HG03432 (cell line): ENCODE results near the gene CABCOCO1.

Source experiments
- ATAC-seq: cut with Tn5 transposase; IDR thresholded peaks from one replicate; pipeline ENCODE4 v1.9.1; 2021; ENCODE audit warnings: mild to moderate bottlenecking, moderate library complexity; ENCODE audit not compliant: unreplicated experiment

The CABCOCO1 gene, protein sequence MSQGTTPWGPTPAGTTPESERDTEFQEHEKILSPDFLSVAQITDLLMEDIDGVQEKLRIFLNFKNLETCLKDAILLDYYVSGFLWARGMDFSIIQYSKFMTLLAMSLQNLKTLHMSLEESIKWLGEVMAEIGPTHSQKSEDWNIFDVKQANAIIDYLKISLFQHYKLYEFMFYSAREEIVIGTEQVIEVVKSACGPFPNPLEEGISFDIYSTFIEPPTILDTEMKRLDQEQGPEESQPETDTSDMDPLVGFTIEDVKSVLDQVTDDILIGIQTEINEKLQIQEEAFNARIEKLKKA

GRCh38 chr10:61662794-61663259 lies at the start of gene CABCOCO1:
Gene CABCOCO1 (plus strand): TSS chr10:61662929. CDS start chr10:61662973, 44 bp downstream.
- ATAC-seq = no peak

GRCh38 chr10:61613665-61614064 lies 49.1 kb upstream of the CABCOCO1 start:
- ATAC-seq = no peak

DNA sequence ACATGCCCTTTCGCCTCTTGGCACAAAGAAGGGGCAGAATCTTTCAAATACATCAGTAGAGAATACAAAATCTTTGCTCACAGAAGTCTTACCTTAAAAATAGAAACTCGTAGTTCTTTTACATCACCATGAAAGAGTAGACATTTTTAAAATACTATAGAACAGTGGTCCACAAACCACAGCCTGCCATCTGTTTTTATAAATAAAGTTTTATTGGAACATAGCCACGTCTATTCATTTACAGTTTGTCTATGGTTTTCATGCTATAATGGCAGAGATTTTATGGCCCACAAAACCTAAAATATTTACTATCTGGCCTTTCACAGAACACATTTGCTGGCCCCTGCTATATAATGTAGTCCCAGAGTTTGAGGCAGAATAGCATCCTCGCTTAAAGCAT lies 46.1 kb upstream of the CABCOCO1 start:
- ATAC-seq = no peak

DNA sequence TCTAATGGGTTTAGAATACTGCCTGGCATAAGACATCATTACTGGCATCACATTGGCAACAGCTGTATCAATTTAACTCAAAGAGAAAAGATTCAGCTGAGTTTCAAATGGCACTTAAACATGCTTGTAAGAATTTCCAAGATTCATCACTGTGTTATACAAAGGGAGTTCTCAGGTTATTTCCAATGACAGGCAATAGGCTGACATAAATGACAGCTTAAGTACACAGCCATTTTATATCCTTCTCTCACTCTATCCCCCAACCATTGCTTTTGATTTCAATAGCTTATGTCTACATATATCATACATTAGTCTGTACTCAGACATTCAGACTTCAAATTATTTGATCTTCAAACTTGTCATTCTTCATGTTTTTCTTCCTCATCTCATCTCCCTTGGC lies 45.5 kb upstream of the CABCOCO1 start:
- no peak for ATAC-seq

DNA sequence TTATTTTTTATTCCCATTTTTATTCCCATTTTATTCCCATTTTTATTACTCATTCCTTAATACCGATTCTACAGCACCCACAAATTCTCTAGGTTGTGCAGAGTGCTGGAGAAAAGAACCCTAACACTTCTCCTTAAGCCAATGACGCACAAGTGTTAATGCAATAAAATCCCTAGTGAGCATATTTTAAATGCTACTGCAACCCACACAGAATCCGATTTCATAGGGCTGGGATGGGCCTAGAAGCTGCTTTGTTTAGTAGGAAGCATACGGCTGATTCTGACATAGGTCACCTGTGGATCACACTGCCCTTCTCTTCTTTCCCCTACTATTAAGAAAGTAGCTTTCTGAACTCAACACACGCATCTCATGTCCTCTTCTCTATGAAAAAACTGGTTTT lies 45.1 kb upstream of the CABCOCO1 start:
- ATAC-seq = no peak

GRCh38 chr10:61618388-61618961 lies 44.3 kb upstream of the CABCOCO1 start:
- no peak for ATAC-seq

GRCh38 chr10:61620506-61620905 lies 42.2 kb upstream of the CABCOCO1 start:
- ATAC-seq = no peak

DNA sequence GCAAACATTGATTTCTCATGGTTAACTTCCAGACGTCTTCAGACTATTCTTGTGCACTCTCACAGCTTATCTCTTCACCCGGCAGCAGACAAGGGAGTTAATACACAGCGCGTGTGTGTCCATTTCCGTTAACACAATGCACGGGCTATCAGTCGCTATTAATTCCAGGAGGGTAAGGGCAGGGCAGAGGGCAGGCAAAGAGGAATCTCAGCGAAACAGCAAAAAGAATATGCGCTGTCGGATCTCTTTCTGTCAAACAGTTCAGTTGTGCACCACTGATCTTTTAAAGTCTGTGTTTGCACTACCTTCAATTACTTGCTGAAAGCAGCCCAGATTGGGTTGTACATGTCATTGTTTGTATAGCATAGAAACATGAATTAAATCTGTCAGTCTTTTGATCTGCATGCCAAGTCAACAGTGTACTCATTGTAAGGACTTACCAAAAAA lies 41.1 kb upstream of the CABCOCO1 start:
- no peak for ATAC-seq

GRCh38 chr10:61623161-61623560 lies 39.6 kb upstream of the CABCOCO1 start:
- ATAC-seq = no peak

- no peak for ATAC-seq
Measured at GRCh38 chr10:61626209-61626608, 36.5 kb upstream of the CABCOCO1 start.

GRCh38 chr10:61627266-61627665 lies 35.5 kb upstream of the CABCOCO1 start:
- ATAC-seq = no peak

- no peak for ATAC-seq
Measured at GRCh38 chr10:61628151-61628874, 34.4 kb upstream of the CABCOCO1 start.

- ATAC-seq = no peak
Measured at GRCh38 chr10:61628875-61629513, 33.7 kb upstream of the CABCOCO1 start.

GRCh38 chr10:61629576-61629975 lies 33.2 kb upstream of the CABCOCO1 start:
- no peak for ATAC-seq

- ATAC-seq = no peak
Measured at GRCh38 chr10:61632057-61632670, 30.6 kb upstream of the CABCOCO1 start.

DNA sequence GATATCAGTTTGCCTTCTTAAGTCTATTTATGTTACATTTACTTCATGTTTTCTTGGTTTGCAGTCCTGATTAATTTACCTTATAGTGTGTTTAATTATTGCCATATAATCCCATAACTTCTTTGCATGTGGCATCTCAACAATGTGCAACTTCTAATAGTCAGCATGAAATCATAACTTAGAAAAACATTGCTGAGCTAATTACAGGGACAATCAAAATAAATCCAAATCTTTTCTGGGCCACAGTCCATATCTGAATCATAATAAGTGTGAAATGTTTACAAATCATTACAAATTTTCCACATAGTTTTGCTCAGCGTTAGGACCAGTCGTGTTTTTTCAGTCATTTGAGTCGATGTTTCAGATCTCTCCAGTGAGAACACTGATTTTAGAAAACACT lies 29.1 kb upstream of the CABCOCO1 start:
- ATAC-seq = no peak

DNA sequence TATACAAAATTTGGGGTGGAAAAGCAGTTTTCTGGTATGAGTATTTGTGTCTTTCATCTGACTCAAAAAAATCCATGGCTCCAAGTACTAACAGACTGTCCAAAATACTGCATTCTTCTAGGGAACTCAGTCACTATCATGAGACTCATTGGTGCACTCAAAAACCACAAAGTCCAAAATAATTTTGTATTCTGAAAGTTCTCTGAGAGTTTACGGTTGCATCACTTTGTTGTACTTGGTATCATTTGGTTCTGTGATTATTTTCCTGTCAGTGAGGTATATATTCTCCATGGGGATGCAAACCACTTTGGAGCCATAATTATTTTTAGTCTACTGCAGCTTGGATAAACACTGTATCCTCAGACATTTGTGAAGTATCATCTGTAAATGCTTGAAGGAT lies 28.0 kb upstream of the CABCOCO1 start:
- no peak for ATAC-seq

DNA sequence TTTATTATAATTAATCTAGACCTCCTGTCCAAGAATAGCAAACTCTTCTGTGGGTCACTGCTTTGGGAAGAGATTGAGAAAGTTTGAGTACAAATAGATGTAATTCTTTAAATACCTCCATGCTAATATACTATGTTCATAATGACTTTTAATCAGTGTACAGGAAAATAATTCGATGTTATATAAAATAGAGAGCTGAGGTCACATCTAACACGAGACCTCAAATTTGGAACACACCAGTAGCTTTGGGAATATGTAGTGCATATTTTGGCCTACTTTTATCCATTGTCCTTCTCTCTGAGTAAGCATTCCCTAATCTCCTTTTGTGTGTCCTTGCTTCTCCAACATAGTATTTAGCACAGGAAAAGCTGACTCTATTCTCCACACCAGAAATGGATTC lies 27.3 kb upstream of the CABCOCO1 start:
- no peak for ATAC-seq

- no peak for ATAC-seq
Measured at GRCh38 chr10:61635932-61636331, 26.8 kb upstream of the CABCOCO1 start.

GRCh38 chr10:61639952-61640351 lies 22.8 kb upstream of the CABCOCO1 start:
- ATAC-seq = no peak

- ATAC-seq = no peak
Measured at GRCh38 chr10:61640856-61641255, 21.9 kb upstream of the CABCOCO1 start.
